Measurements from ENCODE around the gene TNNC1. TPM values are rescaled to one million over a fixed set of nuclear protein-coding genes. Genes with fewer than 3 reads are reported as not detected.

The TNNC1 gene
- total and polyA plus RNA-seq, 9 of the 15 experiments (the other 6 are each of a cell fraction or from before 2014, with no cell fraction given): 0.08 to 0.85 (median 0.42) TPM; not detected in 4

DNA sequence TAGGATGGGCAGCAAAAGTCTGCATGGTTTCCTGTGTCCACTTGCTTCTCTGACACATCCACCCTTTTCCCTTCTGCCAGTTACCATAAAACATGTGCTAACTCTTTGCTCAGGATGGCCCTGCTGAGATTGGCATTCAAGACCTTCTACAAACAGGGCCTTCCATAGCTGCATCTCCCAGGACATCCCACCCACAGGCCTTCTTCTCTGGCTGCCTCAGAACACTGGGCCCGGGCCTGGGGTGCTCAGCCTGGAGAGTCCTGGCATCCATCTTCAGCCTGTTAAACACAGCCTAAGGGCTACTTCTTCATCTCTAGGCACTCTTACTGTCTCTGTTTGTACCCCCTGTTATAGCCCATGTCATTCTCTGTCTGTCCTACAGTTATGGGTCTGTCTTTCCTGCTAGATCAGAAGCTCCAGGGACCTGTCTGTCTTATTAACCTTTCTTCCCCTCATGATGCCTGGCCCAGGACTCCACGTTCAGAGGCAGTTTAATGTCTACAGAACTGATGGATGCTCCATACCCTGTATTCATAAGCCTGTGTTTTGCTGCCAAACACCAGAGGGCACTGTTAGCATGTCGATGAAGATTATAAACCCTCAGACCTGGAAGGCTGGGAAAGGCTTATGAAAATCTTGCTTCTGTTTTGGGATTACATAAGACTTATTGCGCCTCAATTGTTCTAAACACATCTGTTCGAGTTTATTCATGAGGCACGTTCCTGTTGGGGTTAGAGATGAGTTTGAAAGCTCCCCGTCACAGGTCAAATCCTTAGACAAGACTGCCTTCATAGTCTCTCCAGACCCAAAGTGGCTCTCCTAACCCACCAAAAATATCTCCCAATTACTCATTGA, 25.5 kb downstream of the TNNC1 start:
- peak; percentile 95 for FAIRE-seq
- no peak overlapping the region for H3K4me3 ChIP-seq
- H4K20me1 ChIP-seq (replicated peaks; ENCODE audit: control insufficient read depth, insufficient read depth, low read length): no peaks in the 10 kb centered on the region; the same call in 1 of the 2 replicates
- no peaks in the 10 kb centered on the region for H3K4me1 ChIP-seq (replicated peaks in 1 of 2; ENCODE audit: control insufficient read depth in 2 of 2, insufficient read depth in 2 of 2, low read length in 2 of 2)
- no peak overlapping the region for H3K4me2 ChIP-seq (ENCODE audit: insufficient read depth, low read length)
- H3K27ac ChIP-seq (ENCODE audit: extremely low read depth, low read depth, low read length): no peak overlapping the region
- no peak overlapping the region for H3K9ac ChIP-seq (ENCODE audit: insufficient read depth in 1 of 2, low read depth in 2 of 2, low read length in 2 of 2)
- no peaks in the 10 kb centered on the region for H3K9me1 ChIP-seq (ENCODE audit: control insufficient read depth, insufficient read depth, low read length)
- ATAC-seq: peak; percentile 92
- 5% methylated on average over 7 of the region's 7 CpGs for WGBS (ENCODE audit: insufficient coverage, low coverage, missing lambda C conversion rate)
- intact Hi-C loops (cut with micrococcal nuclease) (loop anchor here (1.0 kb wide), 1 partner anchor 19 kb away; no protein-coding TSS in a partner anchor), in situ Hi-C loops (cut with MboI) (no loop called here)
- DNase-seq (ENCODE audit: extremely low read depth in 1 of 4, low spot score in 3 of 4): peak in 3 of 4 experiments; percentile 31 to 58 (median 35)
- H3K9me3 ChIP-seq (replicated peaks; ENCODE audit: control insufficient read depth, insufficient read depth, low read depth, low read length): no peaks in the 10 kb centered on the region
- BruUV-seq (replicated peaks): no TSS peak
- CTCF ChIA-PET (ENCODE audit: low intra/inter-chr PET ratio): interaction anchor here (0.9 to 1.8 kb wide), 5 partner anchors 17 to 644 kb away, joined by 3 to 8 read pairs (median 5); partner anchors contain the start of gene SEMA3G
- H3K36me3 ChIP-seq (ENCODE audit: control insufficient read depth, insufficient read depth, low read length): no peaks in the 10 kb centered on the region
- H2AFZ ChIP-seq (ENCODE audit: low read depth, low read length): no peak overlapping the region
- H3K27me3 ChIP-seq (ENCODE audit: control insufficient read depth in 2 of 2, insufficient read depth in 2 of 2, low read length in 2 of 2): no peaks in the 10 kb centered on the region; a peak in 1 of 5 replicates
- no peaks in the 10 kb centered on the region for H3K79me2 ChIP-seq (ENCODE audit: control insufficient read depth, insufficient read depth, low read length)
- POLR2A ChIA-PET: no interaction called here
- peak; percentile 65 for TF ChIP-seq SMC3 (conservative IDR thresholded peaks at IDR 0.05; ENCODE audit: insufficient read depth, low read depth, low read length)
- peak in 1 of 2 experiments; percentile 24; a peak in 1 of 4 replicates for TF ChIP-seq RCOR1 (IDR thresholded peaks at IDR 0.05; ENCODE audit: borderline replicate concordance in 1 of 2, low read depth in 2 of 2, low read length in 2 of 2)
- peak; percentile 55 to 76 for TF ChIP-seq RAD21 (CRISPR knock-in tag; conservative IDR thresholded peaks at IDR 0.05 in 1 of 2, IDR thresholded peaks at IDR 0.05 in 1 of 2)
- no peak for TF ChIP-seq SRSF9 (IDR thresholded peaks at IDR 0.05; ENCODE audit: borderline replicate concordance, low read depth, low read length)
- TF ChIP-seq, protein P1, sequence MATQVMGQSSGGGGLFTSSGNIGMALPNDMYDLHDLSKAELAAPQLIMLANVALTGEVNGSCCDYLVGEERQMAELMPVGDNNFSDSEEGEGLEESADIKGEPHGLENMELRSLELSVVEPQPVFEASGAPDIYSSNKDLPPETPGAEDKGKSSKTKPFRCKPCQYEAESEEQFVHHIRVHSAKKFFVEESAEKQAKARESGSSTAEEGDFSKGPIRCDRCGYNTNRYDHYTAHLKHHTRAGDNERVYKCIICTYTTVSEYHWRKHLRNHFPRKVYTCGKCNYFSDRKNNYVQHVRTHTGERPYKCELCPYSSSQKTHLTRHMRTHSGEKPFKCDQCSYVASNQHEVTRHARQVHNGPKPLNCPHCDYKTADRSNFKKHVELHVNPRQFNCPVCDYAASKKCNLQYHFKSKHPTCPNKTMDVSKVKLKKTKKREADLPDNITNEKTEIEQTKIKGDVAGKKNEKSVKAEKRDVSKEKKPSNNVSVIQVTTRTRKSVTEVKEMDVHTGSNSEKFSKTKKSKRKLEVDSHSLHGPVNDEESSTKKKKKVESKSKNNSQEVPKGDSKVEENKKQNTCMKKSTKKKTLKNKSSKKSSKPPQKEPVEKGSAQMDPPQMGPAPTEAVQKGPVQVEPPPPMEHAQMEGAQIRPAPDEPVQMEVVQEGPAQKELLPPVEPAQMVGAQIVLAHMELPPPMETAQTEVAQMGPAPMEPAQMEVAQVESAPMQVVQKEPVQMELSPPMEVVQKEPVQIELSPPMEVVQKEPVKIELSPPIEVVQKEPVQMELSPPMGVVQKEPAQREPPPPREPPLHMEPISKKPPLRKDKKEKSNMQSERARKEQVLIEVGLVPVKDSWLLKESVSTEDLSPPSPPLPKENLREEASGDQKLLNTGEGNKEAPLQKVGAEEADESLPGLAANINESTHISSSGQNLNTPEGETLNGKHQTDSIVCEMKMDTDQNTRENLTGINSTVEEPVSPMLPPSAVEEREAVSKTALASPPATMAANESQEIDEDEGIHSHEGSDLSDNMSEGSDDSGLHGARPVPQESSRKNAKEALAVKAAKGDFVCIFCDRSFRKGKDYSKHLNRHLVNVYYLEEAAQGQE (IDR thresholded peaks at IDR 0.05; ENCODE audit: borderline replicate concordance): peak; percentile 62; the same call in 1 of the 2 replicates
- TF ChIP-seq, protein P1 (CRISPR knock-in tag; IDR thresholded peaks at IDR 0.05; ENCODE audit: low read depth): no peak
- TF ChIP-seq, protein P2, sequence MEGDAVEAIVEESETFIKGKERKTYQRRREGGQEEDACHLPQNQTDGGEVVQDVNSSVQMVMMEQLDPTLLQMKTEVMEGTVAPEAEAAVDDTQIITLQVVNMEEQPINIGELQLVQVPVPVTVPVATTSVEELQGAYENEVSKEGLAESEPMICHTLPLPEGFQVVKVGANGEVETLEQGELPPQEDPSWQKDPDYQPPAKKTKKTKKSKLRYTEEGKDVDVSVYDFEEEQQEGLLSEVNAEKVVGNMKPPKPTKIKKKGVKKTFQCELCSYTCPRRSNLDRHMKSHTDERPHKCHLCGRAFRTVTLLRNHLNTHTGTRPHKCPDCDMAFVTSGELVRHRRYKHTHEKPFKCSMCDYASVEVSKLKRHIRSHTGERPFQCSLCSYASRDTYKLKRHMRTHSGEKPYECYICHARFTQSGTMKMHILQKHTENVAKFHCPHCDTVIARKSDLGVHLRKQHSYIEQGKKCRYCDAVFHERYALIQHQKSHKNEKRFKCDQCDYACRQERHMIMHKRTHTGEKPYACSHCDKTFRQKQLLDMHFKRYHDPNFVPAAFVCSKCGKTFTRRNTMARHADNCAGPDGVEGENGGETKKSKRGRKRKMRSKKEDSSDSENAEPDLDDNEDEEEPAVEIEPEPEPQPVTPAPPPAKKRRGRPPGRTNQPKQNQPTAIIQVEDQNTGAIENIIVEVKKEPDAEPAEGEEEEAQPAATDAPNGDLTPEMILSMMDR (IDR thresholded peaks at IDR 0.05 in 2 of 3, conservative IDR thresholded peaks at IDR 0.05 in 1 of 3; ENCODE audit: insufficient read depth in 2 of 3, low read depth in 1 of 3, low read length in 3 of 3): peak; percentile 67 to 77 (median 69)
- no peak for TF ChIP-seq HDAC6 (IDR thresholded peaks at IDR 0.05; ENCODE audit: low read depth, low read length)

All from K562 (cell line).